ENCODE data around the gene KRTAP29-1. TPM values are rescaled to one million over a fixed set of nuclear protein-coding genes. Genes with fewer than 3 reads are reported as not detected.
"Not testable (repeated sequence)": the region's sequence is repeated elsewhere in the genome, so short reads cannot be mapped to it uniquely, and the experiment has no call there.

Gene KRTAP29-1
- total and polyA plus RNA-seq, 12 donors = not detected

DNA sequence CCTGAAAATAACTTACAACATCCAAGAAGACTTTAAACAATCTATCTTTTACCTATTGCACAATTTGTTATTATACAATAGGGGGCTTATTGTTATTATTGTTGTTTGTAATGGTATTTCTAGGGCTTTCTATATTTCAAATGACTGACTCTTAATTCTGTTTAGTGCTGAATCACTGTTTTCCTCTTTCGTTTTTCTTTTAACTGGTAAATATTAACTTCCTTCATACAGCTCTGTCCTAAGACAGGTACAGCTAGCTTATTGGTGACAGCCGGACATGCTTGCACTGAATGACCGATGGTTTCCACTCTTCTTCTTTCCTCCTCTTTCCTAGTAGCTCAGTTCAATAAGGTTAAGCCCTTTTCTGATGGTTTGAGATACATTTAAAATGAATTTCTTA is 15.6 kb downstream of the KRTAP29-1 start:
- TF ChIP-seq, protein P1, sequence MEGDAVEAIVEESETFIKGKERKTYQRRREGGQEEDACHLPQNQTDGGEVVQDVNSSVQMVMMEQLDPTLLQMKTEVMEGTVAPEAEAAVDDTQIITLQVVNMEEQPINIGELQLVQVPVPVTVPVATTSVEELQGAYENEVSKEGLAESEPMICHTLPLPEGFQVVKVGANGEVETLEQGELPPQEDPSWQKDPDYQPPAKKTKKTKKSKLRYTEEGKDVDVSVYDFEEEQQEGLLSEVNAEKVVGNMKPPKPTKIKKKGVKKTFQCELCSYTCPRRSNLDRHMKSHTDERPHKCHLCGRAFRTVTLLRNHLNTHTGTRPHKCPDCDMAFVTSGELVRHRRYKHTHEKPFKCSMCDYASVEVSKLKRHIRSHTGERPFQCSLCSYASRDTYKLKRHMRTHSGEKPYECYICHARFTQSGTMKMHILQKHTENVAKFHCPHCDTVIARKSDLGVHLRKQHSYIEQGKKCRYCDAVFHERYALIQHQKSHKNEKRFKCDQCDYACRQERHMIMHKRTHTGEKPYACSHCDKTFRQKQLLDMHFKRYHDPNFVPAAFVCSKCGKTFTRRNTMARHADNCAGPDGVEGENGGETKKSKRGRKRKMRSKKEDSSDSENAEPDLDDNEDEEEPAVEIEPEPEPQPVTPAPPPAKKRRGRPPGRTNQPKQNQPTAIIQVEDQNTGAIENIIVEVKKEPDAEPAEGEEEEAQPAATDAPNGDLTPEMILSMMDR (IDR thresholded peaks at IDR 0.05) = no peak
- TF ChIP-seq POLR2A (IDR thresholded peaks at IDR 0.05) = no peak
- intact Hi-C loops (cut with DNase I) = no loop called here

DNA sequence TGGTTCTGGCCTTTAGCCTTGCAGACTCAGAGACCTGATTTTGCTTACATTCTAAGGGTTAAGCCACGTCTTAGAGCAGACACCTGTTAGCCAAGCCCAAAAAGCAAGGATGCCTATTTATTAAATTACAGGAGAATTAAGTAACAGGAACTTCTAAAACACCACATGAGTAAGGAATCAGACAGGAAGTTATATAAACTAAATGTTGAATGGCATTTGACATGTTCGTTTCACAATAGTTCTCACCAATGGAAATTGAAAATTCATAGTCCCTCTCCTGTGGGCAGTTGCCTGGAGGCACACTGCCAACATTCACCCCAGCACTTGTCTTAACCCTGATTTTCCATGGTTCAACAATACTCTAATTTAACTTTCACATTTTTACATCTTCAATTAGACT is 18.1 kb downstream of the KRTAP29-1 start:
- intact Hi-C loops (cut with DNase I) = no loop called here
- 31 to 49% (median 46%) methylated on average over 2 of the region's 2 CpGs for WGBS, 4 donors
- H3K4me1 ChIP-seq (replicated peaks in 1 of 2) = no peaks in the 10 kb centered on the region

More for the DNA sequence above, 15.6 kb downstream of the KRTAP29-1 start:
- WGBS, 4 donors = 69 to 82% (median 76%) methylated on average over 3 of the region's 3 CpGs
- Histone ChIP-seq H3K4me1 (replicated peaks in 1 of 2) (no peaks in the 10 kb centered on the region), H3K4me3 (no peak overlapping the region), H3K36me3 (replicated peaks in 1 of 2) (no peaks in the 10 kb centered on the region), H3K9me3 (replicated peaks in 1 of 3) (no peaks in the 10 kb centered on the region), H3K27me3 (no peaks in the 10 kb centered on the region), H3K27ac (no peak overlapping the region)
- DNase-seq = no peak

DNA sequence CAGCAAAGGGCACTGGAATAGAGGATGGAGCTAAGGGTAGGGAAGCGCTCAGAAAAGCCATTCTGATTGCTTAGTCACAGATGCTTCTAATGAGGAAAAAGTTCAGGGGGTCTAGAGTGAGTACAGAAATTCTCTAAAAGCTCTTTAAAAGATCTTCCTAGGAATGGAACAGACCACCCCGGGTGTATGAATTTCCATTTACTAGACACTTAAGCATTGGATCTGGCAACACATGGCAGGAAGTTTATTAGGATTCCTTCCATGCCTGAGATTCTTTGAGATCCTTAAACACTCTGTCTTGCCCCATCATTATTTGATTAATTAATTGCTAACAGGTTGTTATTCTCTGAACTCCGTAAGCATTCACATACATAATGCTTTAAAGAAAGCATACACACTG is 18.6 kb downstream of the KRTAP29-1 start:
- Histone ChIP-seq H3K27me3 (no peaks in the 10 kb centered on the region), H3K36me3 (replicated peaks in 1 of 2) (no peaks in the 10 kb centered on the region), H3K4me1 (replicated peaks in 1 of 2) (no peaks in the 10 kb centered on the region), H3K9me3 (replicated peaks in 1 of 3) (no peaks in the 10 kb centered on the region), H3K27ac (no peak overlapping the region), H3K4me3 (no peak overlapping the region)
- TF ChIP-seq, protein P1 (IDR thresholded peaks at IDR 0.05) = no peak
- TF ChIP-seq POLR2A (IDR thresholded peaks at IDR 0.05) = no peak
- intact Hi-C loops (cut with DNase I) = no loop called here
- WGBS, 4 donors = 46 to 55% (median 51%) methylated on average over 3 of the region's 3 CpGs
- no peak for DNase-seq

More for the DNA sequence above, 18.1 kb downstream of the KRTAP29-1 start:
- Histone ChIP-seq H3K27ac (no peak overlapping the region), H3K36me3 (replicated peaks in 1 of 2) (no peaks in the 10 kb centered on the region), H3K9me3 (replicated peaks in 1 of 3) (no peaks in the 10 kb centered on the region), H3K27me3 (no peaks in the 10 kb centered on the region), H3K4me3 (no peak overlapping the region)
- DNase-seq = no peak
- TF ChIP-seq POLR2A (IDR thresholded peaks at IDR 0.05) = no peak
- TF ChIP-seq, protein P1 (IDR thresholded peaks at IDR 0.05) = no peak

DNA sequence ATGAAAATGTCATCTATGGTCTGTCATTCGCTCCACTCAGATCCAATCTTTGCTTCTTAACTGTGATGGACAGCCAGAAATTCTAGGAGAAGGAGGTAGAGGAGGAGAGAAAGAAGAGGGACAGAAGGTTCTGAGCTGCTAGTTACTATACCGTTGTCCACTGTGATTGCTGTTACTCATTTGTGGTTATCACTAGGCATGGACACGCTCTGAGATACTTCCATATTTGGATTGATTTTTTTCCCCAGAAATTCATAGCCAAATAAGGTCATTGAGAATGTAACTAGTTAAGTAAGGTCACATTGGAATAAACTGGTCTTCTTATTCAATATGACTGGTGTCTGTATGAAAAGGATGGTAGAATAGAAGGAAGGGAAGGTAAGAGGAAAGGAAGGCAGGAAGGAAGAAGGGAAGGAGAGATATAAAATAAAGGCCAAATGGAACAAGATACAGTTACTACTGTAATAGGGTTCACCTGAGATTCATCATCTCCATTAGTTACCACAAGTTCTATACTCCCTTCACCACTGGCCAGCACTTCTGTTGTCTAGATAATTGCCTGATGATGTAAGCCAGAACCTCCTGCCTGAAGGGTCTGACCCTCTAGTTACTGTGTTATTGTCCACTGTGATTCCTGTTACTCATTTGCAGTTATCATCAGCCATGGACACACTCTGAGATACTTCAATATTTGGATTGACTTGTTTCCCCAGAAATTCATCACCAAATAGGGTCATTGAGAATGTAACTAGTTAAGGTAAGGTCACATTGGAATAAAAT is 24.3 kb downstream of the KRTAP29-1 start:
- TF ChIP-seq POLR2A (IDR thresholded peaks at IDR 0.05) = no peak
- TF ChIP-seq, protein P1 (IDR thresholded peaks at IDR 0.05) = no peak
- H3K4me3 ChIP-seq = no peak overlapping the region
- H3K36me3 ChIP-seq (replicated peaks in 1 of 2) = no peaks in the 10 kb centered on the region
- no peak overlapping the region for H3K27ac ChIP-seq
- no peak for DNase-seq
- H3K4me1 ChIP-seq (replicated peaks in 1 of 2) = no peaks in the 10 kb centered on the region
- whole genome bisulfite sequencing, 4 donors = 76 to 85% (median 84%) methylated on average over 3 of the region's 3 CpGs
- intact Hi-C loops (cut with DNase I) = no loop called here
- H3K9me3 ChIP-seq (replicated peaks in 1 of 3) = no peaks in the 10 kb centered on the region
- no peaks in the 10 kb centered on the region for H3K27me3 ChIP-seq

DNA sequence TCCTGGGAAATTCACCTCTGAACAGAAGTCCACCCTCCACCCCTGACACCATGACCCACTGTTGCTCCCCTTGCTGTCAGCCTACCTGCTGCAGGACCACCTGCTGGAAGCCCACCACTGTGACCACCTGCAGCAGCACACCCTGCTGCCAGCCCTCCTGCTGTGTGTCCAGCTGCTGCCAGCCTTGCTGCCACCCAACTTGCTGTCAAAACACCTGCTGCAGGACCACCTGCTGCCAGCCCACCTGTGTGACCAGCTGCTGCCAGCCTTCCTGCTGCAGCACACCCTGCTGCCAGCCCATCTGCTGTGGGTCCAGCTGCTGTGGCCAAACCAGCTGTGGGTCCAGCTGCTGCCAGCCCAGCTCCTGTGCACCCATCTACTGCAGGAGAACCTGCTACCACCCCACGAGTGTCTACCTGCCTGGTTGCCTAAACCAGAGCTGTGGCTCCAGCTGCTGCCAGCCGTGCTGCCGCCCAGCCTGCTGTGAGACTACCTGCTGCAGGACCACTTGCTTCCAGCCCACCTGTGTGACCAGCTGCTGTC is 26.9 kb downstream of the KRTAP29-1 start, which contains the start of gene KRTAP9-7:
TSS of gene KRTAP9-7 (plus strand) at position 51 of the 543 bp plus-strand sequence. CDS start at position 51, 0 bp downstream.
- 62 to 80% (median 70%) methylated on average over 2 to 3 of the region's 3 CpGs; no CpG with 5 or more reads in 1 of the 4 donors for WGBS, 4 donors
- H3K36me3 ChIP-seq (replicated peaks in 1 of 2); DNase-seq; H3K27me3 ChIP-seq; H3K4me1 ChIP-seq (replicated peaks in 1 of 2); H3K4me3 ChIP-seq; intact Hi-C loops (cut with DNase I); H3K27ac ChIP-seq; H3K9me3 ChIP-seq (replicated peaks in 1 of 3): not testable (repeated sequence)

Data from adrenal gland (tissue), 12 donors.